OCI-LY7 (cell line): ENCODE data around the gene CBFA2T3.

Experiments
- CTCF ChIP-seq: fragments of 200-600 bp; sonication (generic); conservative IDR thresholded peaks from 2 replicates; pipeline ENCODE4 v1.5.1; 2014; ENCODE audit warnings: mild to moderate bottlenecking, antibody characterized with exemption, low read length, moderate library complexity, mixed read lengths
- EZH2phosphoT487 ChIP-seq: fragments of 200-600 bp; sonication (generic); IDR thresholded peaks from 2 replicates; pipeline ENCODE4 v1.6.1; 2018; ENCODE audit warnings: low read depth, borderline replicate concordance, mild to moderate bottlenecking, mixed run types, antibody characterized with exemption, low read length, moderate library complexity, mixed read lengths

DNA sequence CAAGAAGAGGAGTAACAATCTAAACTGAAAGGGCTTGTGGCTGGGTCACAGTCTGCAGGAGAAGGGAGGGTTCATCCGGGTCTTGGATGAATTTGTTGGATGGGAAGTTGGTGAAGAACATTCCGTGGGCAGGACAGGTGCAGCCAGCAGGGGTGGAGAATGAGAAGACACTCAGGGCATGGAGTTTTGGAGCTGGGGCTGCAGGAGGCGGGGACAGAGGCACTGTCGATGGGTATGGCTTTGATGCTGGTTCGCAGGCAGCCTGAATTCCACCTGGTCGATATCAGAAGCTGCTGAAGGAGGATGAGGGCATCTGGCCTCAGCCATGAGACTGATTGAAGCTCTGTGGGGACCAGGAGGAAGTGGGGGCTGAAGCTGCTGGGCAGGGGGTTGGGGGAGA is 36.1 kb upstream of the CBFA2T3 start:
- TF ChIP-seq CTCF (no peak), EZH2phosphoT487 (no peak)
